PC-9 (cell line): ENCODE measurements around the gene TOMM70.

ENCODE experiments used
- CTCF ChIP-seq: fragments of 200-600 bp; sonication (generic); conservative IDR thresholded peaks from 2 replicates; pipeline ENCODE4 v1.6.1; 2017; ENCODE audit warnings: mixed run types, antibody characterized with exemption, mild to moderate bottlenecking, moderate library complexity
- EZH2 ChIP-seq: fragments of 200-600 bp; sonication (generic); IDR thresholded peaks from 2 replicates; pipeline ENCODE4 v1.8.0; 2017; ENCODE audit warnings: antibody characterized with exemption, low read depth

GRCh38 chr3:100427699-100428098, 26.8 kb upstream of the TOMM70 start:
- no peak for TF ChIP-seq CTCF
- no peak for TF ChIP-seq EZH2
